Type B pancreatic cell (in vitro differentiated cells): Measurements from ENCODE around the gene LIPA. TPM values are rescaled to one million over a fixed set of nuclear protein-coding genes. Genes with fewer than 3 reads are reported as not detected.

Experiments used
- DNase-seq: peaks from one replicate; pipeline ENCODE4 v3.0.0; 2021; ENCODE audit warnings: mixed read lengths; ENCODE audit not compliant: unreplicated experiment; ENCODE audit errors: extremely low spot score
- H3K27ac Mint-ChIP-seq: 2 replicates; pipeline ENCODE4 v1.8.0; 2021; ENCODE audit warnings: mild to moderate bottlenecking, mixed read lengths
- H3K27me3 Mint-ChIP-seq: 2 replicates; pipeline ENCODE4 v1.8.0; 2021; ENCODE audit warnings: mixed read lengths
- H3K36me3 Mint-ChIP-seq: 2 replicates; pipeline ENCODE4 v1.8.0; 2021; ENCODE audit warnings: mixed read lengths
- H3K4me1 Mint-ChIP-seq: one replicate; pipeline ENCODE4 v1.8.0; 2021; ENCODE audit warnings: mixed read lengths; ENCODE audit not compliant: unreplicated experiment
- H3K4me3 Mint-ChIP-seq: 2 replicates; pipeline ENCODE4 v1.8.0; 2021; ENCODE audit warnings: mild to moderate bottlenecking, mixed read lengths
- H3K9me3 Mint-ChIP-seq: 2 replicates; pipeline ENCODE4 v1.8.0; 2021; ENCODE audit warnings: mixed read lengths
- total RNA-seq: library from RNA; stranded (reverse); gene quantifications from 2 replicates; pipeline ENCODE4 v1.2.1, GENCODE V29; 2021; ENCODE audit warnings: low replicate concordance
- TF ChIP-seq, protein P1 (sequence below): fragments of 200-600 bp; sonication (generic); conservative IDR thresholded peaks from 2 replicates; pipeline ENCODE4 v1.5.0; 2021; ENCODE audit warnings: antibody characterized with exemption, mild to moderate bottlenecking

Gene LIPA
- total RNA-seq, 1 donor from 2014 or later: 46.4 TPM

DNA sequence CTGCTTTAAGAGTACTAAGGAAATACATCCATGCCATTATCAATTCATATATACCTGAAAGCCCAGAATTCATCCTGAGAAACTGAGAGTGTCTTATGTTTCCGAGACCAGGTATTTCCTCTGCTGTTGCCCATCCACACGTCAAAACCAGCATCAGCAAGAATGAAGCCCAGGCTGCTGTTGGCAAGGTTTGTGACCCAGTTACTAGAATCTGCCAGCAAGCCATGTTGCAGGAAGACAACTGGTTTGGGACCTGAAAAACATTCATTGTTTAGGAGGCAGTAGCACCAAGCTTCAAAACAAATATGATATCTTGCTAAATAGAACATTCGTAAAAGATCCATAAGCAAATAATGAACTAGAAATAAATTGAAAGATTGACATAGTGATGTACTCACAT, 23.4 kb downstream of the LIPA start:
- no peak for DNase-seq
- TF ChIP-seq, protein P1, sequence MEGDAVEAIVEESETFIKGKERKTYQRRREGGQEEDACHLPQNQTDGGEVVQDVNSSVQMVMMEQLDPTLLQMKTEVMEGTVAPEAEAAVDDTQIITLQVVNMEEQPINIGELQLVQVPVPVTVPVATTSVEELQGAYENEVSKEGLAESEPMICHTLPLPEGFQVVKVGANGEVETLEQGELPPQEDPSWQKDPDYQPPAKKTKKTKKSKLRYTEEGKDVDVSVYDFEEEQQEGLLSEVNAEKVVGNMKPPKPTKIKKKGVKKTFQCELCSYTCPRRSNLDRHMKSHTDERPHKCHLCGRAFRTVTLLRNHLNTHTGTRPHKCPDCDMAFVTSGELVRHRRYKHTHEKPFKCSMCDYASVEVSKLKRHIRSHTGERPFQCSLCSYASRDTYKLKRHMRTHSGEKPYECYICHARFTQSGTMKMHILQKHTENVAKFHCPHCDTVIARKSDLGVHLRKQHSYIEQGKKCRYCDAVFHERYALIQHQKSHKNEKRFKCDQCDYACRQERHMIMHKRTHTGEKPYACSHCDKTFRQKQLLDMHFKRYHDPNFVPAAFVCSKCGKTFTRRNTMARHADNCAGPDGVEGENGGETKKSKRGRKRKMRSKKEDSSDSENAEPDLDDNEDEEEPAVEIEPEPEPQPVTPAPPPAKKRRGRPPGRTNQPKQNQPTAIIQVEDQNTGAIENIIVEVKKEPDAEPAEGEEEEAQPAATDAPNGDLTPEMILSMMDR: no peak
- H3K27ac Mint-ChIP-seq: no peak overlapping the region
- no peaks in the 10 kb centered on the region for H3K27me3 Mint-ChIP-seq
- H3K4me1 Mint-ChIP-seq: peaks cover 15% of the 10 kb centered on the region
- H3K9me3 Mint-ChIP-seq: no peaks in the 10 kb centered on the region
- peaks cover 27% of the 10 kb centered on the region for H3K36me3 Mint-ChIP-seq
- no peak overlapping the region for H3K4me3 Mint-ChIP-seq

DNA sequence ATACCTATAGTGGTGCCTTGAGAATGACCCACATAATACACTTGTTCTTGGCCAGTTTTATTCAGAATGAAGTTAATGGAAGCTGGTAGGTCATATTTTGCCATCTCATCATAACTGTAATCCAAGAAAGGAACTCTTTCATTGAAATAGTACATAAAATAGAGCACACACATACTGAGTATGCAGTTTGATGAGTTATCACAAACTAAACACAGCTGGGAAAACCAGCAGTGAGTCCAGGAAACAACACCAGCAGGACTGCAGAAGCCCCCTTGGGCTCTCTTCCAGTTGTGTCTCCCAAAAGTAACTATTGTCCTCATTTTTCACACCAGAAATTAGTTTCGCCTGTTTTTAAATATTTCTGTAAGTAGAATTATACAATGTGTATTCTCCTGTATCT, 24.7 kb downstream of the LIPA start:
- Mint-ChIP-seq H3K36me3 (peaks cover 24% of the 10 kb centered on the region), H3K27ac (no peak overlapping the region), H3K4me3 (no peak overlapping the region), H3K4me1 (peaks cover 18% of the 10 kb centered on the region), H3K9me3 (no peaks in the 10 kb centered on the region), H3K27me3 (no peaks in the 10 kb centered on the region)
- DNase-seq: no peak
- TF ChIP-seq, protein P1: no peak

DNA sequence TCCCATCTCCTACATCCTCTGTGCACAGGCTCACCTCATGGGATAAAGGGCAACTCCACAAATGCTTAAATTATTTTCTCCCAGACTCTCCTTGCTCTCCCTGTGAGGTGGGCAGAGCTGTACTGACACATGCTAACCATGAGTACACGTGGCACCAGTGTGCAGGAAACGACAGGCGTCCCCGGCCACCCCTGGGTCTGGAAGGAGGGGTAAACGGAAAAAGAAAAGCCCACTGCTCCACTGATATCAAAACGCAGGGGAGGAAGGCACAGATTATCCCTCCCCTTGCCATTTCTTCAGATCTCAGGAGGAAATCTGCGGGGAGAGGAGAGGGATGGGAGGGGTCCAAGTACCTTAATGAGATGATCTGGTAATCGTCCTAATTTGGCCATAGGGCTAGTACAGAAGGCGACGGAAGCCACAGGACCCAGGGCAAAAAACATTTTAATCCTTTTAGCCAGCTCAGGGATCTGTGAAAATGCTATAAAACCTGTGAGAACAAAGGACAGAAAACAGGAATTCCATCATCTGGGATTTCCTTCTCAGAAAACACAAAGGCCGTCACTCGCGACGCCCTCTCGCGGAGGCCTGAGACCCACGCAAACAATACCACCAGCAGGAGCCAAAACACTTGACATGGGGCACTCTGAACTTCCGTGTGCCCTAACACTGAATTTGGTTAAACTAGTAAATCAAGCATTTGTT, 26.7 kb downstream of the LIPA start:
- DNase-seq: no peak
- Mint-ChIP-seq H3K27me3 (no peaks in the 10 kb centered on the region), H3K4me3 (no peak overlapping the region), H3K9me3 (no peaks in the 10 kb centered on the region), H3K27ac (no peak overlapping the region), H3K36me3 (peaks cover 21% of the 10 kb centered on the region), H3K4me1 (peaks cover 19% of the 10 kb centered on the region)
- TF ChIP-seq, protein P1: peak; percentile 48

DNA sequence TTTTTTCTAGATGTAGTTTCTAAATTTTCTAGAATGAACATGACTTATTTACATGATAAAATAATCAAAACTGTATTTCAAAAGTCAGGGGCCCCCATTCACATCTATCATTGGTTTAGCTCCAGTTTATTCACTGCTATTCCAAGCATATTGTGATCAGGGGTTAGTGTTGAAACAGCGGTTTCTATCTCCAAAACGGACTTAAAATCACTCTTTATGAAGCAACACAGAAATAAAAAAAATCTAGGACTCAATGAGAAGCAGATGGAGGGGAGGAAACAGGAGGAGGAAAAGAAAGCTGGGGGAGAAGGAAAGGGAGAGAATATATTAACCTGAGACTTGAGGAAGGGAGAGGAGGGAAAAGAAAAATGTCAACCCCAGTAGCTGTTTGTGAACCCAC, 29.7 kb downstream of the LIPA start:
- TF ChIP-seq, protein P1: no peak
- peaks cover 28% of the 10 kb centered on the region for H3K4me1 Mint-ChIP-seq
- no peaks in the 10 kb centered on the region for H3K27me3 Mint-ChIP-seq
- no peak overlapping the region for H3K27ac Mint-ChIP-seq
- no peak for DNase-seq
- no peaks in the 10 kb centered on the region for H3K9me3 Mint-ChIP-seq
- H3K36me3 Mint-ChIP-seq: peaks cover 8% of the 10 kb centered on the region
- H3K4me3 Mint-ChIP-seq: no peak overlapping the region

DNA sequence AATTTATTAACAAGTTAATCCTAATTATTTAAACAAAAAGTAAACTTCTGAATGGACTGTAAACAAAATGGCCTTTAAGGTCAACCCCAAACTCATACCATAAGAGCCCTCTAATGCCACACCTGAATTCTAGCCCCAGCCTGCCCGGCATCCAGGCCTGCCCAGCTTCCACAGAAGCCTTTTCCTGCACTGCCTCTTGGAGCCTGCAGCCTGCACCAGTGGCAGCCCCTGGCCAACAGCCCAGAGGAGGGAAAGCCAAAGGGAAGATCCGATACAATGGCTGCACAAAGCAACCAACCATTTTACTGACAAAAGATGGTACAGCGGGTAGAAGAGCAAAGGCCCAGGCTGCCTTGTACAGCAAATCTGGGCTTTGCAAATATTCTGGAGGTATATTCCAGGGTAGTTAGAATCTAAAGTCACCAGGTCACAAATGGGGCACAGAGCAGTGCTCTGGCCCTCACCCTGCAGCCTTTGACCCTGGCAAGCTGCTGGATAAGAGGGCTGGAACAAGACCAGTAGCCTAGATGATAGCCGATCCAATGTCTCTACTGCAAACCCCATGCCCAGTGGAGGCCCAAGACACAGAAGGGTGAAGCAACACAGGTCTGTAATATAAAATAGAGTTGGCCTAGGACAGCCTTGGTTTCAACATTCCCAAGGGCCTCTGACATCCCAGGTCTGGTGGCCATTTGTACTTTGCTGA, 31.9 kb downstream of the LIPA start:
- Mint-ChIP-seq H3K9me3 (no peaks in the 10 kb centered on the region), H3K27ac (no peak overlapping the region), H3K27me3 (no peaks in the 10 kb centered on the region), H3K36me3 (no peaks in the 10 kb centered on the region), H3K4me1 (peaks cover 16% of the 10 kb centered on the region), H3K4me3 (no peak overlapping the region)
- DNase-seq: no peak
- TF ChIP-seq, protein P1: no peak
